Measurements from ENCODE around the gene PLOD1.

DNA sequence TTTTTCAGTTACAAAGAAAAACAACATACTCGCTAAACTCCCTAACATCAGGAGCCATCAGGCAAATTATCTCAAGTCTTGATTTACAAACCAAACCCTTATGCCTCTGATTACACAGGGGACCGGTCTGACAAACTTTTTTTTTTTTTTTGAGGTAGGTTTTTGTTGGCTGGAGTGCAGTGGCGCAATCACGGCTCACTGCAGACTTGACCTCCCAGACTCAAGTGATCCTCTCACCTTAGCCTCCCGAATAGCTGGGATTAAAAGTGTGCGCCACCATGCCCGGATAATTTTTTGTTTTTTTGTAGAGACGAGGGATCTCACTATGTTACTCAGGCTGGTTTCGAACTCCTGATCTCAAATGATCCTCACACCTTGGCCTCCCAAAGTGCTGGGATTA lies 81.0 kb downstream of the PLOD1 start:
- TF ChIP-seq BHLHE40 (IDR thresholded peaks at IDR 0.05; ENCODE audit: borderline replicate concordance) (no peak), SP1 (IDR thresholded peaks at IDR 0.05) (no peak), FOXM1 (IDR thresholded peaks at IDR 0.05; ENCODE audit: borderline replicate concordance) (no peak), FOXA1 (IDR thresholded peaks at IDR 0.05) (no peak), FOXK2 (IDR thresholded peaks at IDR 0.05) (no peak), ZNF384 (IDR thresholded peaks at IDR 0.05) (no peak), CTBP1 (IDR thresholded peaks at IDR 0.05; ENCODE audit: borderline replicate concordance) (no peak), TARDBP (IDR thresholded peaks at IDR 0.05) (no peak), ARNT (IDR thresholded peaks at IDR 0.05) (no peak), HDGF (IDR thresholded peaks at IDR 0.05; ENCODE audit: borderline replicate concordance) (no peak), NFRKB (IDR thresholded peaks at IDR 0.05) (no peak)
- TF ChIP-seq, protein P1, sequence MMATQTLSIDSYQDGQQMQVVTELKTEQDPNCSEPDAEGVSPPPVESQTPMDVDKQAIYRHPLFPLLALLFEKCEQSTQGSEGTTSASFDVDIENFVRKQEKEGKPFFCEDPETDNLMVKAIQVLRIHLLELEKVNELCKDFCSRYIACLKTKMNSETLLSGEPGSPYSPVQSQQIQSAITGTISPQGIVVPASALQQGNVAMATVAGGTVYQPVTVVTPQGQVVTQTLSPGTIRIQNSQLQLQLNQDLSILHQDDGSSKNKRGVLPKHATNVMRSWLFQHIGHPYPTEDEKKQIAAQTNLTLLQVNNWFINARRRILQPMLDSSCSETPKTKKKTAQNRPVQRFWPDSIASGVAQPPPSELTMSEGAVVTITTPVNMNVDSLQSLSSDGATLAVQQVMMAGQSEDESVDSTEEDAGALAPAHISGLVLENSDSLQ (IDR thresholded peaks at IDR 0.05), result no peak
